ENCODE data around the gene UNC13D.
"Not testable (repeated sequence)": the region's sequence is repeated elsewhere in the genome, so short reads cannot be mapped to it uniquely, and the experiment has no call there.

UNC13D gene
- total RNA-seq: 48.9 to 145 (median 87.4) reads per million in 17 experiments

DNA sequence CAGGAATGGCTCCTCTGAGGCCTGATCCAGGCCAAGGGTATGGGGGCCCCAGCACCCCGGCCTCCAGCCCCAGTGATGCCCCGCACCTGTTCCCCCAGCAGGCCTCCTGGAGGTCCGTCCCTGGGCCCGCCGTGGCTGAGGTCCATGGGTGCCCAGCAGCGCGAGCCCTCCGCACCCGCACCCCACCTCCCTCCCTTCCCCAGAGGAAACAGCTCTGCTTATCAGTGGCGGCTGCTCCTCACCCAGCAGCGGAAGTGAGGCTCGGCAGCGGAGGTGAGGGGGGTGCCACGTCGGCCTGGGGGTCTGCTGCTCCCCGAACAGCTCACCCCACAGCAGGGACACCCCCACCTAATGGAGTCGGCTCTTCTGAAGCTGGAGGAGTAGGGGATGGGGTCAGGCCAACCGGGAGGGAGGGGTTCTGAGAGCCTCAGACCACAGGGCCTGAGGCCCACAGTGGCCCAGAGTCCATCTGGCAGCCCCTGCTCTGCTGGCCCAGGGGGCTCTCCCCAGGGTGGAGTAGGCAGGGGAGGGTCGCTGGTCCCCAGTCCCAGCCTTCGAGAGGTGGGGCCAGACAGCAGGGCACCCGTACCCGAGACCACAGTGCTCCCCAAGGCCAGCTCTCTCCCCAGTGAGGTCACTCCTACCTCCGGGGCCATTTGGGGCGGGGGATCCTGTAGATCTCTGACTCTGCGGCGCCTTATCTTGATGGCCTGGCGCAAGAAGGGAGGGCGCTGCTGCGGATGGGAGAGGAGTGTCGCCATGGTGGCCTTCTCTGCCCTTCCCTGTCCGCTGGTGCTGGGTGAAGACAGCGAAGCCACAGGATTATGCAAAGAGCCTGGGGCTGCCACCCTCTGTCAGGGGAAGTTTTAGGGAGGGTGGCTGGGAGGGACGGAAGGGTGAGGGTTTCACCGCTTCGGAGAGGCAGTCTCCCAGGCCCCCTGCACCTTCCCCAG, at the start of gene UNC13D:
TSS of gene UNC13D (minus strand) at position 828 of the 953 bp plus-strand sequence. CDS start at position 761, 67 bp downstream.
- DNase-seq: peak; percentile 68 to 86 (median 82)

DNA sequence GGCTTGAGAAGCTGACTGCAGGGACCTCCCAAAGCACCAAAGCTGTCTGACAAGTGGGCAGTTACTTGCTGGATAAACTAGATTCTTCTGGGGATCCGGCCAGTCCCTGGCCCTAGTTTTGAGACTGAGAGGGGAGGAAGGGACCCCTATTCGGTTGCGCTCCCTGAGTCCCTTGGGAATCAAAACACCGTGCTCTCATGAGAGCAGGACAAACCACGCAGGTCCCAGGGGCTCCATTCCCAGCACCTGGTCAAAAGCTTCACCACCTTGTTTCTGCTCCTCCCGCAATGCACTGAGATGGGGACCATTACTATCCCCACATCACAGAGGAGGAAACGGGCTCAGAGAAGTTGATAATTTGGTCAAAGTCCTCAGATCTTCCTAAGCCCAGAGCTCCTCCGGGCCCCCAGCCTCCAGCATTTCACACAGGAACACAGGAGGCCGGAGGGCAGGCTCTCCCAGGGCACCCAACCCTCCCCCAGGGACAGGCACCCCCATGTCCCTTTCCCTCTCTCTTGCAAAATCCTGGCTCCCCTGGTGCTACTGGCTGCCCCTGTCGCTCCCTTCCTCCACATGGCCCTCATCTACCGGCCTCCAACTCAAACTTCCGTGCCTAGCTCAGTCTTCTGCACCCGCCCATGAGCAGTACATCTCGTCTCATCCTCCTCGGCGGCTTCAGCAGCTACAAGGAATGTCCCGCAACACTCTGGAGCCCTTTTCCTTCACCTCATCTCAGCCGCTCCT, 49.3 kb upstream of the UNC13D start:
- no peak for DNase-seq

DNA sequence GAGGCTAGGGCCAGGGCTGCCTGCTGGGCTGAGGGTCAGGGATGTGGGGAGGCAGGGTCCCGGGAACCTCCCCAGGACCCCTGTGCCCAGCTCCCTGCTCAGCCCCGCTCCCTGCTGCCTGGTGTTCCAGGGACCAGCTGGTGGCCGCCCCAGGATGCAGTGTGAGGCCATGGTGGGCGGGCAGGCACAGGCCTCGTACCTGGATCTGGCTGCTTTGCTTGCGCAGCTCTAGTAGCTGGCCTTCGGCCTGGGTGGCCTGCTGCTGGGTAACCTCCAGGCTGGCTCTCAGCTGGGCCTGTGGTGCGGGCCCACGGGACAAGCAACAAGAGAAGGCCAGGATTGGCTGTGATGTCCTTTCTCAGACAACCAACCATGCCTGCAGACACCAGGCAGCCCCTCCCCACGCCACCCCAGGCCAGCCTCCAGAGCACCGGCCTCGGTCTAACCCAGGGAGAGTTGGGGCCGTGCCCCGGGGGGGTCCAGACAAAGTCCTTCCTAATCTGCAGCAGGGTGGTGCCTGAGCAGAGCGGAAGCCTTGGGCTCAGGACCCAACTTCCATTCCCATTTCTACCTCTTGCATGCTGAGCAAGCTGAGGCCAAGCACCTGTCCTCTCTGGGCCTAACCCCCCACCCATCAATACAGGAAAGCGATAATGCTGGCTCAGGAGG, 48.5 kb upstream of the UNC13D start:
- no peak for DNase-seq

DNA sequence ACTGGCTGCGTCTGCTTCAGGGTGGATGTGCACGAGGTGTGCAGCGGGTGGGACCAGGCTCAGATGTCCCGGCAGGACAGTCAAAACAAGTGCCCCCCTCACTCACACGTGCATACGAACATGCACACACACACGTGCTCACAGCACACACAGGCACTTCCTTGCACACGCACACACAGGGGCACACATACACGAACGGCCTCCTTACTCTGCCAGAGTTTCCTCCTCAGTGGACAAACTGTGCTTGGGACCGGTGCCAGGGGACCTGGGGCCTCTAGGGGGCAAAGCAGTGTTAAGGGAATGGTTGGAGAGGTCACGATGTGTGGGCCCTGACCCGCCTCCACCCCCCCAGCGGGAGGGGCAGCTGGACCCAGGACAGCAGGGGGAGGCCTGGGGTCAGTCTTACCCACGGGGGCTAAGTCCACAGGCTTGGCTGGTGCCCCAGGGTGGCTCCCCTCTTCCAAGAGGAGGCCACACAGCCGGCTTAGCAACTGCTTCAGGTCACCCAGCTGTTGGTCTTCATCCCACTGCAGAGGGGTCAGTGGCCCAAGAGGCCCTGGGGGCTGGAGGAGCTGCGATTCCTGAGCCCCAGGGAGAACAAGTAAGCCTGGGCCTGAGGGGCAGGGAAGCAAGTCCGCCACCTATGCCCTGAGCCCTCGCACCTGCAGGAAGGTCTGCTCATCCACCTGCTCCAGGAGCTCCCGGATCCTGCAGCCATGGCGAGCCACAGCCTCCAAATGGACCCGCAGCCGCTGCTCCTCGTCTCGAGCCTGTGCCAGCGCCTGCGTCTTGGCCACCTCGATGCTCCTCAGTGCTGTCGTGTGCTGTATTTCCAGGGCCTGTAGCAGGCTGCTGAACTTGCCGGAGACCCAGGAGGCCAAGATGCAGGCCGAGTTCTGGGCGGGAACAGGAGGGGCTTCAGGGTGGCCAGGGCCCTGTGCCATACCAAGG, 47.7 kb upstream of the UNC13D start:
- DNase-seq: no peak

DNA sequence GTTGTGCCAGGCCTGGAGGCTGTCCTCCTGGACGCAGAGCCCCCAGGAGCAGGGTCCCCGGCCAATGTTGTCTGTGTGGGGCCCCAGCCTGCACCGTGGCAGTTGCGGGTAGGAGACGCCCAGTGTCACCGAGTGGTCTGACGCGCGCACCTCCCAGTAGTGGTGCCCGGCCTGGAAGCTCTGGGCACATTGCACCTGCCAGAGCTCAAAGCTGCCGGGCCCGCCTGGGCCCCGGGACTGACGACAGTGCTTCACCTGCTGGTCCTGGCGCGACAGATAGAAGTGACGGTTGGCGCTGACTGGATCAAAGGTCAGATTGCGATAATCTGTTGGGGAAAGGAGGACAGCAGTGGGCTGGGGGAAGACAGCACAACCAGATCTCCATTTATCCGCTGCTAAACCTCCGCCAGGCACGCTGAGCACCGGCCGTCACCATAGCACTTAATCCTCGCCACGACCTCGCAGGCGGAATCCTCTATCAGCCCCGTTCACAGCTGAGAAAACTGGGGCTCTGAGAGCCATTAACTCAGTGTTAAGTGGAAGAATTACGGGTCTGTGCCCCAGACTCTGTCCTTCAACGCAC, 46.9 kb upstream of the UNC13D start:
- no peak for DNase-seq

DNA sequence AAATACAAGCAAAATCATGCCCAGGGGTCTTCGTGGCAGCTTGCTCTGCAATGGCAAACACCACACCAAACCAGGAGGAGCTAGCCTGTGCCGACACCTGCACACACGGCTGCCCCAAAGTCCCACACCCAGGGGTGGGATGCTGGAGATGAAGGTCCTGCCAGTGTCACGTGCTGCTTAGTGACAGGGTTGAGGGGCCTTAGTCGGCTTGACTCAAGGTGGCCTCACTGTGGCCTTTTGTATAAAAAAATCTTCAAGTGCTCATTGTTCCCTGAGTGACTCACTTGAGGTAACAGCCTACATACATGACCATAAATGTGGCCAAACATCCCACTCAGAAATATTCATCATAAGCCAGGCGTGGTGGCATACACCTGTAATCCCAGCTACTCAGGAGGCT, 45.2 kb upstream of the UNC13D start:
- DNase-seq: no peak

DNA sequence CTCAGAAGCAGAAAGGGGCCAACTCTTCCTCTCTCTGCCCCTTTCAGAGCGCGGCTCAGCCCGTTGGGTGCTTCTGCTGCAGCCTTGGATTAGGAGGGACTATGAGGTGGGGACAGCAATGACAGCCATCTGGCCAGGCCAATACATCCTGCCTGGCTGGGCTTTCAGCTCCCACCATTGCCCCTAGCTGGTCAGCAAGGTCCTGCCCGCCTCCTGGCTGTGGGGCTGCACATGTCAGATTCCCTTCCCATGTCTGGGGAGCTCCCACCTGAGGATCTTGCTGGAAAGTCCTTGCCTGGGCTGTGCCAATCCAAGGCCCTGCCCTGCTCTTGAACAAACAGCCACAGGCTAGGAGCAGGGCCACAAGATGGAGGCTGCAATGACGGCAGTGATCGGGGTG, 44.3 kb upstream of the UNC13D start:
- no peak for DNase-seq

DNA sequence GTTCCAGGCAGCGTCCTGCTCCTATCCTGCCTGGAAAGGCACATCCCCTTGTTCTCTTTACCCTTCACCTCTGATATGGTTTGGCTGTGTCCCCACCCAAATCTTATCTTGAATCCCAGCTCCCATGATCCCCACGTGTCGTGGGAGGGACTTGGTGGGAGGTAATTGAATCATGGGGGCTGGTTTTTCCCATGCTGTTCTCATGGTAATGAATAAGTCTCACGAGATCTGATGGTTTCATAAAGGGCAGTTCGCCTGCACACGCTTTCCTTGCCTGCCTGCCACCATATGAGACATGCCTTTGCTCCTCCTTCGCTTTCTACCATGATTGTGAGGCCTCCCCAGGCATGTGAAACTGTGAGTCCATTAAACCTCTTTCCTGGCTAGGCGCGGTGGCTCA, 41.7 kb upstream of the UNC13D start:
- DNase-seq: not testable (repeated sequence)

DNA sequence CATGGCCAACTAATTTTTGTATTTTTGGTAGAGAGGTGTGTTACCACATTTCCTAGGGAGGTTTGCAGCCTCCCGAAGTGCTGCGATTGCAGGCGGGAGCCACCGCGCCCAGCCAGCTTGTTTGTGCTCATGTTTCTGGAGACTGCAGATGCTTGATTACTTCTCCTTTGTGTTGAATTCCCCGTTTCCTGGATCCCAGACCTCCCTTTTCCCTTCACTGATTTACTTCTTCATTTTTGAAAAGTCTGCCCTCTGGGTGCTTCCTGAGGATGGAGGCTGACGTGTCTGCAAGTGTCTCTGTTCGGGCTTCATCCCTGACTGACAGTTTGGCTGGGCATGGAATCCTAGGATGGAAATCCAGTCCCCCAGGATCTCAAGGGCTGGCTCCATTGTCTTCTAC, 41.2 kb upstream of the UNC13D start:
- peak; percentile 34 to 72 (median 63) for DNase-seq

DNA sequence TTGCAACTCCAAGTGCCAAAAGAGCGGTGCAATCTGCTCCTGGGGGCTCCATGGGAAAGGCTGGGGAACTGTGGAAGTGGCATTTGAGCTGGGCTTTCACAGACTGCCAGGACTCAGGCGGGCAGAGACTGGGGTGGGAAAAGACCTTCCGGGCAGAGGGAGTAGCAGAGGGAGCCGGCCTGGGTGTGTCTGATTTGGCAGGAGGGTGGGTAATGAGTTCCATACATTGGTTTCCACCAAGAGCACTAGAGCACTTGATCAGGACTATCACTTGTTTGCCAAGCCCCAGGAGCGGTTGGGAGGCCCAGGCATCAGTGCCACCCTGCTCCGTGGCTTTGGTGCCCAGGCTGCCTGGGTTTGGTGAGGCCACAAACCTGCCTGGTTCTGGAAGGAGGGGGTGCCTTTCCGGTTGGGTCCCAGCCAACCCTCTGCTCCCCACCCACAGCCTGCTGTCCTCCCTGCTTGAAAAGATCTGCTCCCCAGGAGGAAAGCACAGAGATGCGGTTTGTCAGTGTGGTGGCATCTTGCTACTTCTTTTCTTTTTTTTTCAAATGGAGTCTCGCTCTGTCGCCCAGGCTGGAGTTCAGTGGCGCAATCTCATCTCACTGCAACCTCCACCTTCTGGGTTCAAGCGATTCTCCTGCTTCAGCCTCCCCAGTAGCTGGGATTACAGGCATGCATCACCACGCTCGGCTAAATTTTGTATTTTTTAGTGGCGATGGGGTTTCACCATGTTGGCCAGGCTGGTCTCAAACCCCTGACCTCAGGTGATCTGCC, 37.7 kb upstream of the UNC13D start:
- DNase-seq: no peak

DNA sequence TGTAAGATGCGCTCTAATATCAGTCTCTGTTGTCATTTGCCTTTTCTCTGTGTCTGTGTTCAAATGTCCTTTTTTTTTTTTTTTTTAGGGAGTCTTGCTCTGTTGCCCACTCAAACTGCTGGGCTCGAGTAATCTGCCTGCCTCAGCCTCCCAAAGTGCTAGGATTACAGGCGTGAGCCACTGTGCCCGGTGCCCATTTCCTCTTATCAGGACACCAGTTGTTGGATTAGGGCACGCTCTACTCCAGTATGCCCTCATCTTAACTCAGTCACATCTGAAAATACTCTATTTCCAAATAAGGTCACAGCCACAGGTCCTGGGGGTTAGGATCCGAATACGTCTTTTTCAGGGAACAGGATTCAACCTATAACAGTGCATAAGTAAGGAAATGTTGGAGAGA, 36.1 kb upstream of the UNC13D start:
- DNase-seq: no peak

DNA sequence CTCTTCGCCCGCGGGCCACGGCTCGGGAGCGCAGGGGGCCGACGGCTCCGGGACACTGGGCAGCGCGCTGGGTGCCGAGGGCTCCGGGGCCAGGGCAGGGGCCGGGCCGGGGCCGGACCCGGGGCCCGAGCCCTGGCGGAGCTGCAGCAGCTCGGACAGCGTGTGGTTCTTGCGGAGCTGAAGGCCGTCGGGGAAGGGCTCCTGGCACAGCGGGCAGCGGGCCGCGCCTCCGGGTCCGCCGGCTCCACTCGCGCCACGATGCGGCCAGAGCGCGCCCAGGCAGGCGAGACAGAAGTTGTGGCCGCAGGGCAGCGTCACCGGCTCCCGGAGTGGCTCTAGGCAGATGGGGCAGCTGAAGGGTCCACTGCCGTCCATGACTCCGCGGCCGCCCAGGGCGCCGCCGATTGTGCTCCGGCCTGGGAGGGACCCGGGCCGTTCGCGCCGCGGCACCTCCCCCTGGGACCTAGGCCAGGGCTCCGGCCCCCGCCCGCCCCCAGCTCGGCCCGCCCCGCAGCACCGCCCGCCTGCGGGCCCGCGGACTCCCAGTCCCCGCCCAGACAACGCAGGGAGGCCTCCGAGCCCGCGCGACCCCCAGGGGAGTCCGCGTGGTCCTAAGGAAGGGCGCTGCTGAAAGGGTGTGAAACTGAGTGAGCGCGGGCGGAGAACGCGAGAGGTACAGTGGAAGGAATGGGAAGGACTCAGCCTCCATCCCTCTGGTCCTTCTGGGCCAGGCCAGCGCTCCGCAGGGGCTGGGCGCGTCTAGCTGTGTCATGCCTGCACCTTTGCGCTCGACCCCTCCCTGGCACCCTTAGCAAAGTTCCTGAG, 34.2 kb upstream of the UNC13D start, which contains the start of gene TRIM47:
TSS of gene TRIM47 (minus strand) at position 408 of the 825 bp plus-strand sequence. CDS start at position 375, 33 bp downstream.
- DNase-seq: peak; percentile 67 to 82 (median 74)

DNA sequence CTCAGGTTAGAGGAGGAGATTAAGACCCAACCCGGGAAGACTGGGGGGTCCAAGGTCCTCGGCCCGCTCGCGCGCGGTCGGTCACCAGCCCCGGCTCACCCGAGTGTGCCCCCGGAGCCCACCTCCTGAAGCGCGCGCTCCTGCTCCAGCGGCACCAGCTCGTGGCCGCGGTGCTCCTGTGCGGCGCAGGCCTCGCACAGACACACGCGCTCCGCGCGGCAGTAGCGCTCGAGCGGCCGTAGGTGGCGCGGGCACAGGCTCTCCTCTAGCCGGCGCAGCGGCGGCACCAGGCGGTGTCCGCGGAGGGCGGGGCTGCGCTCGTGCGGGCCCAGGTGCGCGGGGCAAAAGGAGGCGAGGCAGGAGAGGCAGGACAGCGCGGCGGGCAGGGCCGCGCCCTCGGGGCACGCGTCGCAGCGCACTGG, 33.6 kb upstream of the UNC13D start:
- DNase-seq: peak; percentile 69 to 87 (median 77)

DNA sequence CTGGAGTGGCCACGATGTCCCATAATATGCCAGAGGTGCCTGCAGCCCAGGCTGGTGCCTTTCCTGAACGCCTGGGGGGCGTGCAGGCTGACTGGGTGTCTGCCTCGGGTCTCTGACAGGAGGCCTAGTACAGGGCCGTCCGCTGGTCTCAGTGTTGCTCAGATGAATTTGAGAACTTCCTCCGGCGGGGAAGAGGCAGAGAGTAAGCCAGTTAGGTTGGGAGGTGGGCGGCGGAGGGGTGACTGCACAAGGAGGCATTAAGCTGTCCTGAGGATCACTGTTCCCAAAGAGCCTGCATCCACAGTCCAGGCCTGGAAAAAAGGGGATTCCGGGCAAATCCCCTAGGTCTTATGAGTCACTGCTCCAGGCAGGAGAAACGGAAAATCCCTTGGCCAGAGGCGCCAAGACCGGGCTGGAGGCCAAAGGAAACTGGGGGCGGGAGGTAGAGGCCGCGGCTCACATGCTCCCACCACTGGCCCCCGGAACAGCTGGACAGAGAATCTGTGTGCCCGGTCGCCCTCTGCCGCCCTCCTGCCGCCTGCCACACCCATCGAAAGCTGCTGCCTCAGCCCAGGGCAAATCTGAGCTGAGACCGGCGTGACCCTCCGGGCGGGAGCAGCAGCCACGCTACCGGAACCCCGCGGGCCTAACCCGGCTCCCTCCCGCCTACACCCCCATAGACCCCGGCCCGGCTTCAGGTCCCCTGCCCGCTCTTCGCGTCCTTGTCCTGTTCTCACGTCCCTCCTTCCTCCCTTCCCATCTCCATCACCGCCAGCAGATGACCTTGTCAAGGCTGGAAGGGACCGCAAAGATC, 32.9 kb upstream of the UNC13D start:
- DNase-seq: peak; percentile 74 to 90 (median 82)

DNA sequence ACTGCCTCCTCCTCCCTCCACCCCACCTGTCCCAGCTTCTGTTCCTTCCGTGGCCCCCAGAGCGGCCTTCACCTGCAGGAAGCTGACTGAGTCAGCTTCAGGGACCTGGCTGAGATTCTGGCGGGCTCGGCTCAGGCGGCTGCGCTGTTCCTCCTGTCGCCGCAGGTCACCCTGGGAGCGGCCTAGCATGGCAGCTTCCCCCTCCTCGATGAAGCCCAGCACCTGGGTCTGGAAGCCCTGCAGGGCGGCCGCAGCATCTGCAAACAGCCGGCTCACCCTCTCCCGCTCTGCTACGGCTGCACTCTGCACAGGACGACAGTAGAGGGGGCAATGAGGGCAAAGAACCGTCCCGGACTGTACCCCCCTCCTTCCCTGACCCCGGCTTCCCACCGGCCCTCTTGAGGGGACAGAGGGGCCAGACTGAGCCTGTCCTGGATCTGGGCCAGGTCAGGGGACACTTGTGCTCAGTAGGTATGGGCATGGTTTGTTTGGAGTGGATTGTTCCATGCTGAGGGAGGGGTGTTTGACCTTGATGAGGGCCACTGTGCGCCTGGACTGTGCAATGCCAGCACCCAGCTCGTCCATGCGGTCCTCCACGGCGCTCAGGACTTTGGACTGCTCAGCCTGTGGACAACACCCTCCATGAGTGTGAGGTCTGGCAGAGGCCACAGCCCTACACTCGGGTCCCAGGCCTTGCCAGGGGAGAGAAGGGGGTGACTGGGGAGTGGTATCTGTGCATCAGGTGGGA, 32.2 kb upstream of the UNC13D start:
- DNase-seq: peak in 2 of 4 experiments; percentile 30 to 45

DNA sequence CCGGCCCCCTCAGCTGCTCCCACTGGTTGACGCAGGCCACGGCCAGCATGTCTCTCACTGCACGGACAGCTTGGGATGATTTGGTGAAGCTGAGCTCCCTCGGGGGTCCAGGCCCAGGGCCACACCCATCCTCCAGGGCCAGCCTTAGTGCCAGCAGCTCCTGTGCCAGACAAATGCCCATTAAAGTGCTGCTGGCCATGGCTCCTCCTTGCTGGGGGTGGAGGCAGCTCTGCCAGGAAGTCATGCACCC, 31.7 kb upstream of the UNC13D start:
- DNase-seq: no peak

DNA sequence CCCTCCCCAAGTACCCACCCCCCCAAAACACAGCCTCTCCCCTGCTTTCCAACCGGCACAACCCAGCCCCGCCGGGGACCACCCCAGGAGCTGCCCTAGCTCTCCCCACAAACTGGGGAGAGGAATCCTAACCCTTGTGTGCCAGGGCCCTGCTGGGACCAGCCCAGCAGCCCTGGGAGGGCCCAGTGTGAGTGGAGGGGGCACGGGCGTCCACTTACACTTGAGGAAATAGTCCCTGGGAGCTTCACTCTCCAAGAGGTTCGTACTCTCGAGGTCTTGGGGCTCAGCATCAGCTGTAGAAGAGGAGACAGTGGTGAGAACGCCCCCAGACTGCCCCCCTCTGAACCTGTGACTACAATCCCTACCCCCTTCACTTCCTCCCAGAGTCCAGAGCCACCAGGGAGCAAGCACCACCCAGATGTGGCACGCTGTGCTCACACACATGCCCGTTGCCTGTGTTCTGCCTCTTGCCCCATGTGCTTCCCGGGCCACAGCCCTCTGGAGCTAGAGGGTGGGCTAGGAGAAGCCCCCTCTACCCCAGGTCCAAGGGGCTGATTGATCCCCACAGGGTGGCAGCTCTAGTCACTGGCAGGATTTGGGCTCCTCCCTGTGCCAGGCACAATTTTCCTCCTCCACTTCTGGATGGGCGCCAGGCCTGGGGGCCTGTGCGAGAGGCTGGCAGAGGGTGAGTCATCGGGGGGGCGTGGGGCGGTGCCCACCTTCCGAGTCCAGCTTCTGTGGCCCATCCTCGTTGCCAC, 31.2 kb upstream of the UNC13D start:
- DNase-seq: peak in 1 of 4 experiments; percentile 24
